HG02943 (cell line): ENCODE results near the gene HMGB2.

Experiments
- ATAC-seq: cut with Tn5 transposase; IDR thresholded peaks from one replicate; pipeline ENCODE4 v1.9.1; 2021; ENCODE audit warnings: mild to moderate bottlenecking, low read depth, moderate library complexity; ENCODE audit not compliant: unreplicated experiment

The HMGB2 gene

GRCh38 chr4:173288698-173289352 lies 45.3 kb downstream of the HMGB2 start:
- ATAC-seq: no peak

GRCh38 chr4:173288296-173288695 lies 45.9 kb downstream of the HMGB2 start:
- ATAC-seq: no peak

DNA sequence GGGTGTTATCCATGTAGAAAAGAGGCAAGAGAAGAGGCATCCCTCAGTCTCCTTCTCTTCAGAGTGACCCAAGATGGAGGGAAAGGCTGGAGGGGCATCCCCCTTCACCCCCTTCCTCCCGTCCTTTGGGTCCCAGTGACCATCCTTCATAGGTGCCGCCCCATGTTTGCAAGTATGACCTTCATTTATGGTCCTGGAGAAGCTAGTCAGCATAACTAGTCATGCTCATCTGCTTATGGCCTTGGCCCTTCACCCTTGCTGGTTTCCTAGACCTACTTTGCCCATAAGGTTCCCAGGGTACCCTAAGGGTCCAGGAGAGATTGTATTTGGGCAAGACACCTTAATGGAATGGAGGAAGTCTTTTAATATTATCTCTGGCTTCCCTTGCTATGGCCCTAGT lies 46.7 kb downstream of the HMGB2 start:
- no peak for ATAC-seq

DNA sequence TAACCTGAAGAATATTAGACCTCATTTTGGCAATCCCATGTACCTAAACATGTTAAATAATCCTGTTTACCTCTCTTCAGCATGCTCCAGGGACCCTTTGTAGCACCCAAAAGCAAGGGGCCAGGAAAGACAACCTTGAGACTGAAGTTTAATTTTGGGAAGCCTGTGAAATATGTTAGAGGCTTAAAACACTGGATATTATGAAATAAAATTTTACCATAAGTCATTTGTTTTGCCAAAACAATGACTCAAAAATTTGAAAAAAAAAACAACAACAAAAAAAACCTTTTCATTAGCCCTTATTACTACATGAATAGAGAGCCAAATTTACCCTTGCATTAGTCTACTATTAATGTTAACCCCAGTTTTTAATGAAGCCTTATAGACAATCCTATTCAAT lies 49.7 kb downstream of the HMGB2 start:
- ATAC-seq: no peak

GRCh38 chr4:173282626-173283025 lies 51.5 kb downstream of the HMGB2 start:
- ATAC-seq: no peak

DNA sequence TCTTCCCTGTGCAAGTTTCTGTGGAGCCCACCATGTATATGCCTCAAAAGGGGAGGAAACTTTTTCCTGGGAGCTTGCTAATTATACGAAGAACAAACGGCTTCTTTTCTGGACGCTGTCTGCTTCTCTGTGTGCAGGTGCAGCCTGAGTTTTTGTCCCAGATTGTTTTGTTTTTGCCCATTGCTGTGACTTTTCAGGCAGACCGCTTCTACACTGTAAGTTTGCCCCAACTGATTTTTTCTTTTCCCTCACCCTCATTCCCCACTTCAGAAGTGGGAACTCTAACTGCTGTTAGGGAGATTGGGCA lies 51.9 kb downstream of the HMGB2 start:
- ATAC-seq: no peak

- no peak for ATAC-seq
Observed at GRCh38 chr4:173281406-173282255, 52.5 kb downstream of the HMGB2 start.
